ENCODE data around the gene WWOX.

Gene WWOX

GRCh38 chr16:78749745-78750268, 650.4 kb downstream of the WWOX start:
- TF ChIP-seq ARNTL (CRISPR knock-in tag; IDR thresholded peaks at IDR 0.05; ENCODE audit: borderline replicate concordance, low read depth): no peak
- no peak for TF ChIP-seq ZC3H10 (CRISPR knock-in tag; IDR thresholded peaks at IDR 0.05)
- TF ChIP-seq ESRRG (CRISPR knock-in tag; IDR thresholded peaks at IDR 0.05): no peak
- no peak for TF ChIP-seq ZFP3 (CRISPR knock-in tag; IDR thresholded peaks at IDR 0.05)
- no peak for TF ChIP-seq CREB5 (CRISPR knock-in tag; IDR thresholded peaks at IDR 0.05; ENCODE audit: low read depth)
- TF ChIP-seq PPARA (CRISPR knock-in tag; IDR thresholded peaks at IDR 0.05; ENCODE audit: borderline replicate concordance): no peak
- TF ChIP-seq POU6F1 (CRISPR knock-in tag; IDR thresholded peaks at IDR 0.05; ENCODE audit: borderline replicate concordance, low read depth): no peak
- TF ChIP-seq TCF4 (CRISPR knock-in tag; IDR thresholded peaks at IDR 0.05; ENCODE audit: borderline replicate concordance): no peak
- no peak for TF ChIP-seq ZNF8 (CRISPR knock-in tag; IDR thresholded peaks at IDR 0.05)
- no peak for TF ChIP-seq RARB (CRISPR knock-in tag; IDR thresholded peaks at IDR 0.05)
- TF ChIP-seq PATZ1 (CRISPR knock-in tag; IDR thresholded peaks at IDR 0.05; ENCODE audit: borderline replicate concordance): no peak
- no peak for TF ChIP-seq ISL1 (CRISPR knock-in tag; IDR thresholded peaks at IDR 0.05)
- ATAC-seq: no peak

- TF ChIP-seq BACH2 (CRISPR knock-in tag; IDR thresholded peaks at IDR 0.05; ENCODE audit: borderline replicate concordance) (no peak), ZFP30 (CRISPR knock-in tag; IDR thresholded peaks at IDR 0.05) (no peak), TCF4 (CRISPR knock-in tag; IDR thresholded peaks at IDR 0.05; ENCODE audit: borderline replicate concordance) (no peak), ARNTL (CRISPR knock-in tag; IDR thresholded peaks at IDR 0.05; ENCODE audit: borderline replicate concordance, low read depth) (no peak), CREB5 (CRISPR knock-in tag; IDR thresholded peaks at IDR 0.05; ENCODE audit: low read depth) (no peak), GLIS3 (CRISPR knock-in tag; IDR thresholded peaks at IDR 0.05) (no peak), ZNF565 (CRISPR knock-in tag; conservative IDR thresholded peaks at IDR 0.05; ENCODE audit: low read depth) (no peak)
- no peak for ATAC-seq
Observed at GRCh38 chr16:78750611-78751010, 651.2 kb downstream of the WWOX start.

- ATAC-seq: no peak
- TF ChIP-seq CREB5 (CRISPR knock-in tag; IDR thresholded peaks at IDR 0.05; ENCODE audit: low read depth) (no peak), SNAI2 (CRISPR knock-in tag; IDR thresholded peaks at IDR 0.05) (no peak), ZFP30 (CRISPR knock-in tag; IDR thresholded peaks at IDR 0.05) (no peak), ZNF70 (CRISPR knock-in tag; IDR thresholded peaks at IDR 0.05) (no peak), ZFP3 (CRISPR knock-in tag; IDR thresholded peaks at IDR 0.05) (no peak), RARB (CRISPR knock-in tag; IDR thresholded peaks at IDR 0.05) (no peak), ESRRG (CRISPR knock-in tag; IDR thresholded peaks at IDR 0.05) (no peak), ZC3H10 (CRISPR knock-in tag; IDR thresholded peaks at IDR 0.05) (no peak), GLIS3 (CRISPR knock-in tag; IDR thresholded peaks at IDR 0.05) (no peak), POU6F1 (CRISPR knock-in tag; IDR thresholded peaks at IDR 0.05; ENCODE audit: borderline replicate concordance, low read depth) (no peak), OSR1 (CRISPR knock-in tag; IDR thresholded peaks at IDR 0.05) (no peak), CSRNP3 (CRISPR knock-in tag; IDR thresholded peaks at IDR 0.05) (no peak), CSDC2 (CRISPR knock-in tag; IDR thresholded peaks at IDR 0.05) (no peak), TCF4 (CRISPR knock-in tag; IDR thresholded peaks at IDR 0.05; ENCODE audit: borderline replicate concordance) (no peak), BACH2 (CRISPR knock-in tag; IDR thresholded peaks at IDR 0.05; ENCODE audit: borderline replicate concordance) (no peak), ZNF565 (CRISPR knock-in tag; conservative IDR thresholded peaks at IDR 0.05; ENCODE audit: low read depth) (no peak), ISL1 (CRISPR knock-in tag; IDR thresholded peaks at IDR 0.05) (no peak), PATZ1 (CRISPR knock-in tag; IDR thresholded peaks at IDR 0.05; ENCODE audit: borderline replicate concordance) (no peak)
Observed at GRCh38 chr16:78751601-78752000, 652.1 kb downstream of the WWOX start.

Measured in SK-N-SH treated with all-trans-retinoic acid at 6 μM for 48 hours (cell line).